HuH-7 (cell line): ENCODE data around the gene AMMECR1.

Experiments used
- DNase-seq: peaks from one replicate; pipeline ENCODE4 v3.0.0; 2011; ENCODE audit warnings: low spot score

Gene AMMECR1

GRCh38 chrX:110311437-110312230, 6.3 kb downstream of the AMMECR1 start:
- DNase-seq: no peak

DNA sequence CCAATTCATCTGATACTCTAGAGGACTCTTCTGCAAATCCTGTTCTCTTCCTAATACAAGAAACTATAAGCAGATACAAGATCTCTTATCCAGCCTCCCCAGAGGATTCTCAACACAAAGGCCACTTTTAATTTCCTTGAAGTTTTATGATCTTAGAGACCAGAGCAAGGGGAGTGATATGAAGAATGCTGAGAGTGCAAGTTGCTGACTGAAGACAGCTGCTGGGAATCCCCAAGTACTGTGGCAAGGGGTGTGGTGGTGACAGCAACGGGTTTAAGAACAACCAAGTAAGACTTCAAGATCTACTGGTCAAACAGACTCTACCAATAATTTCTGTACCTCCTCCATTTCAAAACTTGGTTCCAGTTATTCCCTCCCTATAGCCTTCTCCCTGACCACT, 7.0 kb downstream of the AMMECR1 start:
- DNase-seq: no peak

- no peak for DNase-seq
These were observed 7.7 kb downstream of the AMMECR1 start for GRCh38 chrX:110310000-110310790.

GRCh38 chrX:110308220-110308619, 9.7 kb downstream of the AMMECR1 start:
- no peak for DNase-seq

DNA sequence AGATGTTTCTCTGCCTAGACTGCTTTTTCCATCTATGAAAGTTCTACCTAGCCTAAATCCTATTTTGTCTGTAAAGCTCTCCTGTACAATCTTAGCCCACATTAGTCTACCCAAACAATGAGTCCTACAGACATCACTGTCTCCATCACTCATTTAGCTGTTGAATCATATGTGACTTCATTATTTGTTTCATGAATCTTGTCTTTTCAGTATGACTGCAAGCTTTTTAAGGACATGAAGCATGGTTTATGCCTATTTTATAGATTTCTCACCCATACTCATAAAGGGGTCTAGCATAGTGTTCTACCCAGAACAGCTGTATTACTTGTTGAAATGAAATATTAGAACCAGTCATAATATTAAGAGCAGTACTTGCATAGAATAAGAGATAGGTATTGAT, 13.0 kb downstream of the AMMECR1 start:
- no peak for DNase-seq

DNA sequence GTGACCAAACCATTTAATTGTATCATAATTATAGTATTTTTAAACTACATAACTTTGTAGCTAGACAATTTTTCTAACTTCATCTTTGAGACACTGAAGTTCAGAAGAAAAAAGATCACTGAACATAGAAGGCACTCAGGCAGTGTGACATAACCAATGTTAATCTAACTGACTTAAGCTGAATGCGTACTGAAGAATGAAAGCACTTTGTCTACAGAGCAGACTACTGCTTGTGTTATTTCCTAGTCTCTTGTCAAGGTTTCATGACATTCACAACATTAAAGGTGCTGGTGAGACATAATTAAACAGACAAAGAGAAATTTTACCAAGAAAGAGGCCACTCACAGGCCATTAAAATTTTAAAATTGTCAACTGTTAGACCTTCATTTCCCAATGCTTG, 13.5 kb downstream of the AMMECR1 start:
- no peak for DNase-seq

DNA sequence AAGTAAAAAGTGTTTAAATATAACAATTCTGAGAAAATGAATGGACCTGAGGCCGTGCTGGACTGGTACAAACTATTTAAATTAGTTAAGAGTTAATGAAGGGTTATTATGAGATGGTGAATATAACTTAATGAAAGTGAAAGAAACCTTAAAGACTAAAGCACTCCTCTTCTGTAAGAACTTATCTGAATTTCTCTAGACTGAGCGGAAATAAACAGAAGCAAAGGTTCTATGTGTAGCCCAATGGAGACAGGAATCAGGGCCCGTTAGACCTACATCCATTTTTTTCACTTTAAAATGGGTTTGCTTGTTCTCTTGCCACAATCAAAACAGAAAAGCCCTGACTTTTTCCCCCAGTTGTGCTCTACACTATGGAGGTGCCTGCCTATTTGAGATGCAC, 14.9 kb downstream of the AMMECR1 start:
- no peak for DNase-seq

GRCh38 chrX:110301194-110301593, 16.7 kb downstream of the AMMECR1 start:
- no peak for DNase-seq

DNA sequence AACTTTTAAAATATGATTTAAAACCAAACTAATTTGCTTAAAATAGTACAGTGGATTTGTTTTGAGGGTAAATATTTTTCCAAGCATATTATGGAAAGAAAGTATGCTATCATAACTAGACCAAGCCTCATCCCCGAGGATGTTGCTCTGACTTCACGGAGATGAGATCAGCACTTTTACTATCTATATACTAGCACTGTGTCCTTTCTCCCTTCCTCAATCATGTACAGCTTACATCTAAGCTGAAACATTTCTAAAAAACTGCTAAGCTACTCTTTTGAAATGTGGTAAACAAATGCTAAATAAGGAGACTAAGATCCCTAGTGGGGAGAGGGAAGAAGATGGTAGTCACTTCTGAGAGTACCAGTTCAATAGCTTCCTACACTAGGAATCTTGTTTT, 23.8 kb downstream of the AMMECR1 start:
- DNase-seq: no peak

DNA sequence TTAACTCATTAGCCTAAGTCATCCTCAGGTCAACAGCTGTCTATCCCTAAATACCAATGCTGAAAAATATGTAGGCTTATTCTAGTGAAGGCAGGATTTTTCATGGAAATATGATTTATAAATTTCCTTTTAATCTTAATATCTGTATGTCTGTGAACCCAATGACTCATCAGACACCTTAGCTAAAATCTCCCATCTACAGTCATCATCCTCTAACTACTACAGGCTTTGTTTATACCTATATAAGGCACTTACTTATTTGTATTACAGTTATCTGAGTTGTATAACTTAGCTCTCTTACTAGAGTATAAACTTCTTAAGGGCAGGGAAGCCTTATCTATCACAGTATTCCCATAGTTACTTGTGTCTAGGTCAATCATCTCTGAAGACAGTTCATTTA, 24.2 kb downstream of the AMMECR1 start:
- no peak for DNase-seq

- no peak for DNase-seq
These were observed 30.3 kb downstream of the AMMECR1 start for GRCh38 chrX:110287605-110288004.

DNA sequence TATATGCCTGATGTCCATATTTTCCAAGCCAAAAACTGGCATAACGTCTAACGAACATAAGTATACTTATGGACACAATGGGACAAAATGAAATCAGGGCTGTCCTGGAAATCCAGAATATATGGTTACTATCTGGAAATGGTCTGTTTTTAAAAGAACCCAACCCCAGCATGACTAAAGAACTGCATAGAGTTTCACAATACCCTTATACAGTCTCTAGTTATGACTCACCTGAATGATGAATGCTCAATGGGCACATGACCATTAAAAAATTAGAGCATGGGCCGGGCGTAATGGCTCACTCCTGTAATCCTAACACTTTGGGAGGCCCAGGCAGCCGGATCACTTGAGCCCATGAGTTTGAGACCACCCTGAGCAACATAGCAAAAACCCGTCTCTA, 31.8 kb downstream of the AMMECR1 start:
- DNase-seq: no peak

DNA sequence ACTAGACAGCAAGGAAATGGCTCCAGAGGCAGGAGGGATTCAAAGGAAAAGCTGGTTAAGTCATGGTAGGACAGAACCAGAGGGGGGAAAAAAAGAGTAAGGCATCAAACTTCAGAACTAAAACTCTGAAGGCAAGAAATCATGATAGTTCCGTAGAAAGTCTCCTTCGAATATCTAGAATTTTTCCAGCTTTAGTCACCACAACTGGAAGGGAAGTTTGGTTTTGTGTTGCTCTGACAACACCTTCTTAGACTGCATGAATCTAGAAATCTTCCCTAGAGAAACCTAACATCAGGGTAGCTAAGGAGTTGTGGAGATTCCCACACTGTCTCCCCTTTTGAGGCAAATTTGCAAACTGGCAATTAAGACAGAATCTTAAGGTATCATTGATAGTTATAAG, 33.7 kb downstream of the AMMECR1 start:
- DNase-seq: no peak

GRCh38 chrX:110282922-110283321, 35.0 kb downstream of the AMMECR1 start:
- no peak for DNase-seq

- no peak for DNase-seq
These were observed 36.5 kb downstream of the AMMECR1 start for GRCh38 chrX:110281377-110281776.

DNA sequence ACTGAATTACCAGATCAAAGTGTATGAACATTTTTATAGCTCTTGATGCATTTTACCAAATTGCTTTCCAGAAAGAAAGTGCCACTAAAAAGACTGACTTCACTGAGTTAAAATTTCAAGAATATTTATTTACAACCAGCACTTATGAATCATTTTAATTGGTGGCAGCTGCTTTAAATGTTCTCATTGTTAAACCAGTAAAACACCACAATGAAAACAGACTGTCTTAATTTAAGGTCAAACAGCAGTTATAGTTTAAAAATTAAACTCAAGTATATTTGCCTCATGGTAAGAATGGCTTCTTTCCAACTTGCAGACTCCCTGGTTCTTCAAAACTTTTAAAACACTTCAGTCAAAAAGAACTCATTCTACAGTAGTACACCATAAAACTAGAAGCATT, 36.9 kb downstream of the AMMECR1 start:
- no peak for DNase-seq

DNA sequence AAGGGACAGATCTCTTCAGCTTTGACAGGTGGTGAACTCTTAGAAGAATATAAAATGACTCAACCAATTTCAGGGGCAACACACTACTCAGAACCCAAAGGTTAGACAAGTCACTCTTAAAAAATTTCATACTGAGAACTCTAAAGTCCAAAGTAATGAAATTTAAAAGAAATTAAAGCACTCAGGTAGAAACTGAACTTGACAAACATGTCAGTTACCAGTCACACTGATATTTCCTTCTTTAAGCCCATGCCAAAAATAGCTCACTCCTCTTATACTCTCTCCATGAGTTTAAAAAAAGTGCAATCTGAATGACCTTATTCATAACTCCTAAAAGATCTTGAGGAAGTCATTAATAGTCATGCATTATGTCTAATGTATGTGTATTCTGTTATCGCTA, 40.3 kb downstream of the AMMECR1 start:
- no peak for DNase-seq

DNA sequence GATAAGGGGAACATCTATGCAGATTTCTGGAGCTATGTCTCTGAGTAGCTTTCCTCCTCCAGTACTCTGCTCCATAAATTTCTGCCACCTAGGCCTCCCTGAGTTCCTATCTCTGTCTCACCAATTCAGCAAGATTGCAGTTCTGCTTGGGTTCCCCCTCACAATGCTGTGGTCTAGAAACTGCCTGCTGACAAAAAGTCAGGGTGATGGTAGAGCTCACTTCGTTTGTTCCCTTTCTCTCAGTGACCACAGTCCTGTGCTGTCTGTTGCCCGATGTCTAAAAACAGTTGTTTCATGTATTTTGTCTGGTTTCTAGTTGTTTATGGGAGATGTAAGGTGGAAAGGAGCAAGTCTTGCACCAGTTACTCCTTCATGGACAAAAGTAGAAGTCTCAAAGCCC, 41.1 kb downstream of the AMMECR1 start:
- DNase-seq: no peak

DNA sequence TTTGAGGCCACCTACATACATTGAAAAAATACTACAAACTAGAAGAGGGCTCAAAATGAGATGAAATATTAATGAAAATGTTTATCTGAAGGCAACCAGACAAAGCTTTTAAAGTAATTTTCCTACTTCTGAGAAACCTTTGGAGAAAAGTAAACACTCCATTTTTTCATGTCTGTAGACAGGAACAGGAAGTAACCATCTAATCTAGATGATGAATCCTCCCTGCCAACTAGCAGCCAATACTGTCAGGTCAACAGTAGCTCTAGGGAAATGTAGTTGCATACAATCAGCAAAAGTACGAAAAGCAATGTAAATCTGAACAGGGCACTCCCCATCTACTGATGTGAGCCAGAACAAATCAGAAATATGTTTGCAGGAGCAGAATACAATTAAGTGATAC, 49.0 kb downstream of the AMMECR1 start:
- no peak for DNase-seq

DNA sequence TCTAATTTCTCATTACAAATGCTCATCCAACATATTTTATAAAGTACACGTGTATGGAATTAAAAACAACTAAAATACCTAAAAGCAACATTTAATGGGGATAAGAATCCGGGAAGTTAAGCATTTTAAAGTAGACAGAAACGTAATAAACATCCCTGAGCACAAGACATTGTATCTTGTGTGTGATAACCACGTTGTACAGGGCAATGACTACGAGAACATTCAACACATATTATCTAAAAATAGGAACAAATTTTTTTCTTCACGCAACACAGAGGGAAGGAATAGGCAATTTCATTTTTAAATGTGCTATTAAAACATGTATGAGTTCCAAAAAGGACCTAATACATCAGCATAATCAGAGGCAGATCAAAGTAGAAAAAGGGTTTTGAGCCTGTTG, 49.5 kb downstream of the AMMECR1 start:
- no peak for DNase-seq

- DNase-seq: no peak
These were observed 50.0 kb downstream of the AMMECR1 start for GRCh38 chrX:110267874-110268273.

DNA sequence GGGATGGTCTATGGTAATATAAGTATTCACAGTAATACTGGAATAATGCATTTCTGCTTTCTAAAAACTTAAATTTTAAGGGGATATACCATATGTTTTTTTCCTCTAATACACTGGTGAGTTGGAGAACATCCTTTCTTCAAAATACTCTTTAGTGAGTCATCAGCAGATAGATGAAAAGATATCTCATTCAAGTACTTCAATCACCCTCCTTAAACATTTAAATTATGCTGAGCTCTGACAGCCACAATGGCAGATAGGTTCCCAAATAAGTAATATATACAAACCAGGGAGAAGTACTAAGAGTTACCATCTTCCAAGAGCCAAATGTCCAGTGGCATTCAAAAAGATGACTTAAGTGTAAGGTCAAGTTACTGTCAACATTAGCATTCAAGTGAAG, 52.2 kb downstream of the AMMECR1 start:
- no peak for DNase-seq

- DNase-seq: no peak
These were observed 58.8 kb downstream of the AMMECR1 start for GRCh38 chrX:110259117-110259516.

DNA sequence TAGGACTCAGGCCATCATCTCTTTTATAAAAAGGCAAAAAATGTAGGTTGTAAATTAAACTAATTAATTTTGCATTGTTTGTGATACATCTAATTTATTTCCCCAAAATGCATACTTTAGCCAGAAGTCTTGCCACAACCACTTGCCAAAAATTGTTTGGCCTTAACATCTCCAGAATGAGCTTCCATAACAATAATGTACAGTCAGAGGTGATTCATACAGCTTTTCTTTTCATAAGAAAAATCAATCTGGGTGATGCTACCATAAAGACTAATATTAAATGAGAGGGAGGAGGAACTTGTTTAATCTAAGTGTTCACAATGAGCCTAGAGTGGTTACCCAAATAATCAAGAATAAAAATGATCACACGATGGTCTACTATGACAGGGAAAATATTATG, 59.3 kb downstream of the AMMECR1 start:
- DNase-seq: no peak
